Neuron (in vitro differentiated cells): ENCODE measurements around the gene UBE2QL1.

Experiments
- H2AFZ ChIP-seq: one replicate; pipeline ENCODE4 v1.6.1; 2013; ENCODE audit warnings: low read depth, mild to moderate bottlenecking, inconsistent platforms, low read length, moderate library complexity
- H3K27me3 ChIP-seq: one replicate; pipeline ENCODE4 v1.6.1; 2013; ENCODE audit warnings: low read length; ENCODE audit not compliant: insufficient read depth
- H3K36me3 ChIP-seq: one replicate; pipeline ENCODE4 v1.6.1; 2013; ENCODE audit warnings: low read length; ENCODE audit not compliant: insufficient read depth
- H3K4me1 ChIP-seq: one replicate; pipeline ENCODE4 v1.6.1; 2013; ENCODE audit warnings: low read length; ENCODE audit not compliant: insufficient read depth
- H3K4me3 ChIP-seq: 2 replicates; pipeline ENCODE4 v1.5.1; 2013; ENCODE audit warnings: mild to moderate bottlenecking, low read length, moderate library complexity
- H3K9me3 ChIP-seq: one replicate; pipeline ENCODE4 v1.6.1; 2013; ENCODE audit warnings: low read length

UBE2QL1 gene, protein sequence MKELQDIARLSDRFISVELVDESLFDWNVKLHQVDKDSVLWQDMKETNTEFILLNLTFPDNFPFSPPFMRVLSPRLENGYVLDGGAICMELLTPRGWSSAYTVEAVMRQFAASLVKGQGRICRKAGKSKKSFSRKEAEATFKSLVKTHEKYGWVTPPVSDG

GRCh38 chr5:6448622-6449464 is at the start of gene UBE2QL1:
Gene UBE2QL1, plus strand, starts transcription at chr5:6448859. Its CDS starts 35 bp downstream, at chr5:6448894.
- H3K27me3 ChIP-seq, result peaks cover 47% of the 10 kb centered on the region
- H3K4me1 ChIP-seq, result peaks cover 2% of the 10 kb centered on the region
- H3K36me3 ChIP-seq, result no peaks in the 10 kb centered on the region
- H3K4me3 ChIP-seq, result peak within 1 kb of the TSS; percentile 50
- no peak within 1 kb of the TSS for H2AFZ ChIP-seq
- H3K9me3 ChIP-seq, result no peaks in the 10 kb centered on the region

GRCh38 chr5:6399980-6400910 is 48.4 kb upstream of the UBE2QL1 start:
- Histone ChIP-seq H2AFZ (no peak overlapping the region), H3K4me3 (no peak overlapping the region), H3K27me3 (peaks cover 15% of the 10 kb centered on the region), H3K36me3 (no peaks in the 10 kb centered on the region), H3K9me3 (no peaks in the 10 kb centered on the region), H3K4me1 (no peaks in the 10 kb centered on the region)

DNA sequence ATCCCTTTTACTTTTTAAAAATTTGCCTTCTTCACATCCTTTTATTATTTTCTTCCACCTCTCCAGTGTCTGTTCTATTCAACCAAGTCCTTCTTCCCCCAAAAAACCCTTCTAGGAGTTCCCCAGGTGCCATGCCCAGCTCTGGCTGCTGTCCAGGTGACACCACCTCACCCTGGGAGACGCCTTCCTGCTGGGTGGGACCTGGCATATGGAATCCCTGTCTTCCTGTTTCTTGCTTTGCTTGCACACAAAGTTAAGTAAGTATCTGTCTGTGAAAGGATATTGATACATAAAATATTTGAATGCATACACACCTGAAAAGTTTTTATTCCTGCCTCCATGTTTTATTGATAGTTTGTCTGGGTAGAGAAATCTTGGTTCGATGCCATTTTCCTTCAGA is 47.2 kb upstream of the UBE2QL1 start:
- no peaks in the 10 kb centered on the region for H3K36me3 ChIP-seq
- H2AFZ ChIP-seq, result no peak overlapping the region

DNA sequence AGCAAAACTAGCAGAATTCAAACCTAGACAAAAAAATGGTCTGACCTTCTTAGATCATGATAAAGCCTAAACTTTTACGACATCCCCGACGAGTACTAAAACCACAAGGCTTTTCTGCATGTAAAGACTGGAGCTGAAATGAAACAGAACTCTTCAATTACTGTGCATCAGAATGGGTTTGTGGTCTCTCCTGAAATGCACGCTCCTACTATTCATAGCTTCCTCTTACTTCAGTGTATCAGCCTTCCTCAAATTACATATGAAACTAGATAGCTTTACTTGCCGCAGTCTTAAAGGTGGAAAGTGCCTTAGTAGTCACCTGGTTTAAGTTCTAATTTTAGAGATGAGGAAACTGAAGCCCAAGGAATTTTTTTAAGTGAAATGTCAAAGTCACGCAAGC is 45.7 kb upstream of the UBE2QL1 start:
- no peak overlapping the region for H2AFZ ChIP-seq
- H3K4me3 ChIP-seq, result no peak overlapping the region

More for the DNA sequence above, 47.2 kb upstream of the UBE2QL1 start:
- Histone ChIP-seq H3K27me3 (peaks cover 15% of the 10 kb centered on the region), H3K4me1 (no peaks in the 10 kb centered on the region), H3K9me3 (no peaks in the 10 kb centered on the region), H3K4me3 (no peak overlapping the region)

DNA sequence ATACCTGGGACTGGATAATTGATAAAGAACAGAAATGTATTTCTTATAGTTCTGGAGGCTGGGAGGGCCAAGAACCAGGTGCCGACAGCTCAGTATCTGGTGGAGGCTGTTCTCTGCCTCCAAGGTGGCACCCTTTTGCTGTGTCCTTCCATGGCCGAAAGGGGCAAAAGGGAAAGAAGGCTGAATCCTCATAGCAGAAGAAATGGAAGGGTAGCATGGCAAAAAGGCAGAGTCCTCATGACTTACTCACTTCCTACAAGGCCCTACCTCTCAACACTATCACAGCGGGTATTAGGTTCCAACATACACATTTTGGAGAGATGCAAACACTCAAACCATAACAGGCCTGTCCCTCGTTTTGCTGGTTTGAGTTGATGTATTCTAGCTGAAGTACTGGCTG is 45.2 kb upstream of the UBE2QL1 start:
- H3K9me3 ChIP-seq, result no peaks in the 10 kb centered on the region
- H3K4me1 ChIP-seq, result no peaks in the 10 kb centered on the region
- H3K4me3 ChIP-seq, result no peak overlapping the region
- H3K36me3 ChIP-seq, result no peaks in the 10 kb centered on the region
- no peak overlapping the region for H2AFZ ChIP-seq
- peaks cover 13% of the 10 kb centered on the region for H3K27me3 ChIP-seq

More for the DNA sequence above, 45.7 kb upstream of the UBE2QL1 start:
- Histone ChIP-seq H3K27me3 (peaks cover 13% of the 10 kb centered on the region), H3K9me3 (no peaks in the 10 kb centered on the region), H3K36me3 (no peaks in the 10 kb centered on the region), H3K4me1 (no peaks in the 10 kb centered on the region)

DNA sequence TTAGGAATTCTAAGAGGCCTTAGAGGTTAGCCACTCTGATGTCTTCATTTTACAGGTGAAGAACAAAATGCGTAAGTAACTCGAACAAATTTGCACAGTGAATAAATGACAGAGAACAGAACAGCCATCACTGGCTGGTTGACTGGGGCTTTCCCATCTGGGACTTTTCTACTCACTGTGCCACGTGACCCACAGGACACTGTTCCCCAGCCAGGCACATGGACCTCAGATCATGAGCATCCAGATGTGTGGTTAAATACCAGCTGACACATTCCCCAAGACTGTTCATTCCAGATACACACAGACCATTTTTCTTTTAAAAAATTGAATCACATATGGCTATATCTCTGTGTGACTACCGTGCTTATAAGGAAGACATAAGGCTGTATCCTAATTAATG is 44.5 kb upstream of the UBE2QL1 start:
- Histone ChIP-seq H3K36me3 (no peaks in the 10 kb centered on the region), H3K4me3 (no peak overlapping the region), H2AFZ (no peak overlapping the region), H3K27me3 (peaks cover 9% of the 10 kb centered on the region), H3K9me3 (no peaks in the 10 kb centered on the region), H3K4me1 (no peaks in the 10 kb centered on the region)

DNA sequence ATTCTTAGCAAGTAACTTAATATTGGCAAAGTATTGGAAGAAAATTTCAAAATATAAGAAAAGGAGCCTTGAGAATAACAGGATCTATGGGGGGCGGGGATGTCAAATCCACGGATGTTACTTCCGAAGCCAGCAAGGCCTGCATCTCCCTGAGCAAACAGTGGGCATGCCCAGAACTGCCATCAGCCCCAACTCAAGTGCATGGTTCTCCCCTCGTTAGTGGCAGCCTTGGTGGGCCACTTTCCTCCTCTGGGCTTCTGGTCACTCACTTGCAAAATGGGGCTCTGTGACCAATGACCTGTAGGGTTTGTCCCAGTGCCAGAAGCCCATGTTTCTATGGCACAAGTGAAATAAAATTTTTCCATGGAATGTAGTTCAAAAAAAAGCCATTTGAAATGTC is 43.1 kb upstream of the UBE2QL1 start:
- Histone ChIP-seq H2AFZ (no peak overlapping the region), H3K27me3 (peaks cover 9% of the 10 kb centered on the region), H3K36me3 (no peaks in the 10 kb centered on the region), H3K4me3 (no peak overlapping the region), H3K4me1 (no peaks in the 10 kb centered on the region), H3K9me3 (no peaks in the 10 kb centered on the region)

GRCh38 chr5:6407558-6408259 is 41.0 kb upstream of the UBE2QL1 start:
- H3K36me3 ChIP-seq, result no peaks in the 10 kb centered on the region
- no peak overlapping the region for H3K4me3 ChIP-seq
- no peak overlapping the region for H2AFZ ChIP-seq
- no peaks in the 10 kb centered on the region for H3K9me3 ChIP-seq
- peaks cover 12% of the 10 kb centered on the region for H3K27me3 ChIP-seq
- H3K4me1 ChIP-seq, result no peaks in the 10 kb centered on the region

- Histone ChIP-seq H3K27me3 (peaks cover 13% of the 10 kb centered on the region), H3K4me3 (no peak overlapping the region), H3K9me3 (no peaks in the 10 kb centered on the region), H3K4me1 (no peaks in the 10 kb centered on the region), H2AFZ (no peak overlapping the region), H3K36me3 (no peaks in the 10 kb centered on the region)
These were observed 40.4 kb upstream of the UBE2QL1 start for GRCh38 chr5:6408260-6408596.

- Histone ChIP-seq H3K9me3 (no peaks in the 10 kb centered on the region), H3K27me3 (peaks cover 9% of the 10 kb centered on the region), H3K36me3 (no peaks in the 10 kb centered on the region), H3K4me1 (no peaks in the 10 kb centered on the region), H2AFZ (no peak overlapping the region), H3K4me3 (no peak overlapping the region)
These were observed 39.8 kb upstream of the UBE2QL1 start for GRCh38 chr5:6408627-6409446.

GRCh38 chr5:6410421-6410820 is 38.2 kb upstream of the UBE2QL1 start:
- Histone ChIP-seq H3K4me3 (no peak overlapping the region), H3K27me3 (peaks cover 9% of the 10 kb centered on the region), H3K4me1 (no peaks in the 10 kb centered on the region), H3K9me3 (no peaks in the 10 kb centered on the region), H2AFZ (no peak overlapping the region), H3K36me3 (no peaks in the 10 kb centered on the region)

DNA sequence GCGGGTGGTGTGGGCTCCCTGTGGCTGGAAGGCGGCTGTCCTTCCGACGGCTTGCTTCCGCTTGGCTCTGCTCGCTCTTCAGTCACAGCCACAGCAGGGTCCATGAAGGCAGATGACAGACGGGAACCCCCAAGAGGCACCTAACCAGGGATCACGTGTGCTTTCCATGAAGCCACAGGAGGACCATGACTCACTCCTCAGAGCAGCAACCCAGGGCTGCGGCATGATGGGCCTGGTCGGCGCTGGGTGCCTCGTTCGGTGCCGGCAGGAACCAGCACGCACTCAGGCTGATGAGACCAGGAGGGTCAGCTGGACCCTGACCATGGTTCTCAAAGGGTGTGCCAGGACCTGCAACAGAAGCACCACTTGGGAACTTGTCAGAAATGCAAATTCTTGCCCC is 37.5 kb upstream of the UBE2QL1 start:
- Histone ChIP-seq H3K36me3 (no peaks in the 10 kb centered on the region), H3K27me3 (peaks cover 9% of the 10 kb centered on the region), H3K4me1 (no peaks in the 10 kb centered on the region), H2AFZ (no peak overlapping the region), H3K9me3 (no peaks in the 10 kb centered on the region), H3K4me3 (no peak overlapping the region)
